Memory B cell (primary cell): ENCODE results near the gene ELAVL4.

Experiments used
- ATAC-seq: fragments of 150-1000 bp; cut with Tn5 transposase; 2 replicates; pipeline ENCODE4 v1.10.0; 2021; ENCODE audit warnings: low read depth, mild to moderate bottlenecking, moderate library complexity
- DNase-seq, 2 donors: peaks; one replicate each; pipeline ENCODE4 v3.0.0; 2022; ENCODE audit warnings: low spot score in 2 of 2
- H3K27ac Mint-ChIP-seq: one replicate; pipeline ENCODE4 v1.8.0; 2022; ENCODE audit warnings: mild to moderate bottlenecking, moderate library complexity, mixed read lengths
- H3K27me3 Mint-ChIP-seq: one replicate; pipeline ENCODE4 v1.8.0; 2022; ENCODE audit warnings: mixed read lengths
- H3K36me3 Mint-ChIP-seq: one replicate; pipeline ENCODE4 v1.8.0; 2022; ENCODE audit warnings: mild to moderate bottlenecking, mixed read lengths
- H3K4me1 Mint-ChIP-seq: one replicate; pipeline ENCODE4 v1.8.0; 2022; ENCODE audit warnings: mixed read lengths
- H3K4me3 Mint-ChIP-seq: one replicate; pipeline ENCODE4 v1.8.0; 2022; ENCODE audit warnings: mild to moderate bottlenecking, moderate library complexity, mixed read lengths
- H3K9me3 Mint-ChIP-seq: one replicate; pipeline ENCODE4 v1.8.0; 2022; ENCODE audit warnings: mixed read lengths

The ELAVL4 gene

DNA sequence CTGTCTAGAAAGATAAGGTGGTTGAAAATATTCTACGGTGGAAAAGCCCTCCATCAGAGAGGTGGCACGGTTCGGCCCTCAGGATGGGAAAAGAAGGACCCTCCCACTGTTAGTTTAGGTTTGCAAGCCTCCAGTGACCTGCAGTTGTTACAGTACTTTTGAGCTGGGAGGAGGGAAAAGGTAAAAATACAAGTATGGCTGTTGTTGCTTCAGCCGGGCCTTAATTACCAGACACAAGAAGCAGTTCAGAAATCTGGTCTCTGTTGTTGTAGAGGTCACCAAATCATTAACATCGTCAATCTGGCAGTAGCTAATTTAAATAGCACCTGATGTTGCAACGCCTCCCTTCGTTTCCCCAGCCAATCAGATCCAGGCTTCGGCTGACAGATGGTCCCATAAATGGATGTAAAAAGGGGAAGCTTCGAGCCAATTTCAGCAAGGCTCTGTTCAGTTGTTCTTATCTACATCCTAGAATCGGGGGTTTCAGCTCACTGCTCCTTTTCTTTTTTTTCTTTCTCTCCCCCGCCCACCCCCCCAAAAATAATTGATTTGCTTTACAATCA, at the start of gene ELAVL4:
ELAVL4 (plus strand) TSS at position 424 of the 563 bp plus-strand sequence. CDS start 270 bp downstream, outside the sequence.
- Mint-ChIP-seq H3K9me3 (no peaks in the 10 kb centered on the region), H3K36me3 (no peaks in the 10 kb centered on the region), H3K4me3 (no peak within 1 kb of the TSS), H3K27ac (no peak within 1 kb of the TSS), H3K4me1 (peaks cover 13% of the 10 kb centered on the region), H3K27me3 (peaks cover 23% of the 10 kb centered on the region)
- ATAC-seq (no peak), DNase-seq (no peak)

DNA sequence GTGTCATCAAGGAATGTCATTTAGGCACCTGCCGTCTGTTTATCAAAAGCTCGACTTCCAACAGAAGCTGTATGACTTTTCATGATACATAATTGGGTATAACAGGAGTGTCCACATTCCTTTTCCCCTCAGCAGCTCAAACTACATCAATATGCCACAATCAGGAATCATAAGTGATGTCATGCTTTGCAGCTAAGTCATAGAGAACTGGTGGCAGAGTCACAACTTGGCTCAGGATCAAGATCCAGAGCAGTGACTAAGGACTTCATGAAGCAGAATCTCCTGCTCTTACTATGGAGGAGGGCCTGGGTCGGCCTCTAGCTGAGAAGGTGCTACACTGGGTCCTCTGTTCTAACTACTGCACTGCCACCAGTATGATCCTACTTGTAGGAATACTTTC, 48.4 kb upstream of the ELAVL4 start:
- no peaks in the 10 kb centered on the region for H3K9me3 Mint-ChIP-seq
- H3K4me1 Mint-ChIP-seq = no peaks in the 10 kb centered on the region
- no peaks in the 10 kb centered on the region for H3K27me3 Mint-ChIP-seq
- H3K27ac Mint-ChIP-seq = no peak overlapping the region
- H3K36me3 Mint-ChIP-seq = no peaks in the 10 kb centered on the region
- ATAC-seq (no peak), DNase-seq (no peak)
- no peak overlapping the region for H3K4me3 Mint-ChIP-seq

DNA sequence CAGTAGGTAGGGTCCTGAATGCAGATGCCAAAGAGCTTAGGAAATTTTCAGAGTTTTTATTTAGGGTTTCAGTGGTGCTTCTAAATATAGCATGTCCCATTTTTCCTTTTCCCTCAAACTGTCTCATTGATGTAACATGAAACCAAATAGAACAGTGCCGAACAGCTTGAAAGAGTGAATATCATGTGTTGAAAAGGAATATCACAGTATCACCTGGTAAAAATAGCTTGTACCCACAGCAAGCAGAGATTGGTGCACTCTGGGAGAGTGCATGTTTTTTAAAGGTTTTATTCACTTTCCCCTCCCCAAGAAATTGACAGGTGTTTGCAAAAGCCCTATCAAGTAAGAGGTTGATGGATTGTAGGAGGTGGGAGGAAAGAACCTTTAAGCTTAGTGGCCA, 41.9 kb upstream of the ELAVL4 start:
- Mint-ChIP-seq H3K4me3 (no peak overlapping the region), H3K4me1 (no peaks in the 10 kb centered on the region), H3K9me3 (no peaks in the 10 kb centered on the region), H3K36me3 (no peaks in the 10 kb centered on the region), H3K27ac (no peak overlapping the region), H3K27me3 (peaks cover 4% of the 10 kb centered on the region)
- ATAC-seq (no peak), DNase-seq (no peak)

DNA sequence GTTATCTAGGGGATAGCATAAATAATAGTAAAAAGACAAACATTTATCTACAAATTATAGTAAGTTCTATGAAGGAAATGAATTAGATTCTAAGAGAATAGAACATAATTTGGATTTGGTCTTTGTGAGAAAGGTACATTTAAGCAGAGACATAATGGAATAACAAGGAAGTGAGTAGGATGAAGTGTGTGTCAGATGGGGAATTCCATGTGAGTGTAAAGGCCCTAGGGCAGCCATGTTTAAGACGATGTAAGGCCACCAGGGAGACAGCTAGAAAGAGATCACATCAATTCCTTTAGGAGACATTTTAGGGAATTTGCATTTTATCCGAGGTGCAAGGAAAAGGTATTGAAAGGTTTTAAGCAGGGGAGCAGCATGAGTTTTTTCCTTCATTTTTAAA, 33.8 kb upstream of the ELAVL4 start:
- Mint-ChIP-seq H3K9me3 (no peaks in the 10 kb centered on the region), H3K36me3 (no peaks in the 10 kb centered on the region), H3K27me3 (peaks cover 4% of the 10 kb centered on the region), H3K4me3 (no peak overlapping the region), H3K27ac (no peak overlapping the region), H3K4me1 (no peaks in the 10 kb centered on the region)
- ATAC-seq = no peak
- DNase-seq = no peak

DNA sequence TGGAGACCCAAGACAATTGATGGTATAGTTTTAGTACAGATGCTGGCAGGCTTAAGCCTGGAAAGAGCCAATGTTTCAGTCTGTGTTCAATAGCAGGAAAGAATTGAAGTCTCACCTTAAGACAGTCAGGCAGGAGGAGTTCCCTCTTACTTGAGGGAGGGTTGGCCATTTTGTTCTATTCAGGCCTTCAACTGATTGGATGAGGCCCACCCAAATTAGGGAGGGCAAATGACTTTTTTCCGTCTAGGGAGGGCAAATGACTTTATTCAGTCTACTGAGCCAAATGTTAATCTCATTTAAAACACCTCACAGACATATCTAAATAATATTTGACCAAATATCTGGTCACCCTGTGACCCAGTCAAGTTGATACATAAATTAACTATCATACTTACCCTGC, 31.4 kb upstream of the ELAVL4 start:
- peaks cover 3% of the 10 kb centered on the region for H3K27me3 Mint-ChIP-seq
- H3K27ac Mint-ChIP-seq = no peak overlapping the region
- H3K36me3 Mint-ChIP-seq = no peaks in the 10 kb centered on the region
- DNase-seq (no peak), ATAC-seq (no peak)
- H3K9me3 Mint-ChIP-seq = no peaks in the 10 kb centered on the region
- no peak overlapping the region for H3K4me3 Mint-ChIP-seq
- H3K4me1 Mint-ChIP-seq = no peaks in the 10 kb centered on the region

DNA sequence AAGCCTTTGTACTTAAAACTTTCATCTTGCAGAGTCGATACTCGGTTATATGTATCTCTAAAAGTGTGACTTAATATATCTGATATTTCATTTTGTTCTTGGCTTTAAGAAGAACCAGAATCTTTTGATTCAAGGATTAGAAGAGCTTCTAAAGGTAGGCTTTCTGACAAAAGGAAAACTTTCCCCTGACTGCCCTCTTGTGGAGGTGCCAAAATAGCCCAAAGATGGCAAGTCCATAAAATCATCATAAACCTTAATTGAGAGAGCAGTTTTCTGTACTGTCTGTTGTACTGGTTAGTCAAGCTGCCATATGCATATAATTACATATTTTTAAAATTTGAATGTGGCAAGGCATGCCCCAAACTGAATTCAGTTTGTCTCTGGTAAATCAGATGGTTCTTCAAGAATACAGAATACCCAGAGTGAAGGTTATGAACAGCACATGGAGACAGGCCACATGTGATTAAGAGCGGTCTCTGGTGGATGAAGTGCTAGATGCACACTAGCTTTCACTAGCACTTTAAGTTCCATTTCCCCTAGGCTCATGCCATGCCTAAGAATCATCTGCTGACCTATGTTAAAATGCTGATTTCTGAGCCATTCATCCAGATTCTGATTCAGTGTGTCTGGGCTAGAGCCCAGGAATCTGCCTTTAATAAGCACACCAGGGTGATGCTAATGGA, 27.7 kb upstream of the ELAVL4 start:
- Mint-ChIP-seq H3K27me3 (peaks cover 6% of the 10 kb centered on the region), H3K4me3 (no peak overlapping the region), H3K4me1 (no peaks in the 10 kb centered on the region), H3K36me3 (no peaks in the 10 kb centered on the region), H3K27ac (no peak overlapping the region), H3K9me3 (peaks cover 2% of the 10 kb centered on the region)
- ATAC-seq (no peak), DNase-seq (no peak)

DNA sequence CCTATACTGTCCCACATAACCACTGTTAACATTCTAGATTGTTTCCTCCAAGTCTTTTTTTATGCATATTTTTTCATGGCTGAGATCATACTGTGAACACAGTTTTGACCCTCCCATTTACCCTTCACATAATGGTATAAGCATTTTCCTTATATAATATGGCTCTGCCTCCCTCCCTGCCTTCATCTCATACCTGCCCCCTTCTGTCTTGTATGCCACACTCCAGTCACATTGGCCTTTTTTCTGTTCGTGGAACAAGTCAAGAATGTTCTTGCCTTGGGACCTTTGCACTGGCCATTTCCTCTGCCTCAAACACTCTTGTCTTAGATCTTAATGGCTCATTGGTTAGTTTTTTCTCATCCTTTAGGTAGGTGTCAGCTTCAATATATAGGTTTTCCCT, 24.3 kb upstream of the ELAVL4 start:
- H3K4me1 Mint-ChIP-seq = no peaks in the 10 kb centered on the region
- peaks cover 3% of the 10 kb centered on the region for H3K27me3 Mint-ChIP-seq
- no peaks in the 10 kb centered on the region for H3K36me3 Mint-ChIP-seq
- H3K4me3 Mint-ChIP-seq = no peak overlapping the region
- peaks cover 2% of the 10 kb centered on the region for H3K9me3 Mint-ChIP-seq
- ATAC-seq = no peak
- no peak overlapping the region for H3K27ac Mint-ChIP-seq
- no peak for DNase-seq

DNA sequence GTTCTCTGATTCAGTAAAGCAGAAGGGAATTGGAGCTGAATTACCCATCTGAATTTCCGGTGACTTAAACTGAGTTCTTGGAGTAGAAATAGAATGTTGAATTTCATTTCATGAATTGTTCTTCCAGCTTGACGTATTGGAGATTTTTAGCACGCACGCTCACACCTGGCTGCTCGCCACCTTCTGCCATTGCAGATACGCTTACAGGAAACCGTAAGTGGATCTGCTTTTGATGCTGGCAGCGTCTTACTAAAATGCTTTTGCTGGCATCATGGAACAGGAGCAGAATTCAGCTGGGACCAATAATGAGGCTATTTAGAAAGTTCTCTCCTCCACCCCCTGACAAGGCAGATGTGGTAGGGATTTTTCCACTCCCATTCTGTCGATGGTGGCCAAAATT, 17.7 kb upstream of the ELAVL4 start:
- Mint-ChIP-seq H3K27me3 (peaks cover 1% of the 10 kb centered on the region), H3K9me3 (no peaks in the 10 kb centered on the region), H3K27ac (no peak overlapping the region), H3K4me3 (no peak overlapping the region), H3K36me3 (no peaks in the 10 kb centered on the region), H3K4me1 (no peaks in the 10 kb centered on the region)
- ATAC-seq (no peak), DNase-seq (no peak)

DNA sequence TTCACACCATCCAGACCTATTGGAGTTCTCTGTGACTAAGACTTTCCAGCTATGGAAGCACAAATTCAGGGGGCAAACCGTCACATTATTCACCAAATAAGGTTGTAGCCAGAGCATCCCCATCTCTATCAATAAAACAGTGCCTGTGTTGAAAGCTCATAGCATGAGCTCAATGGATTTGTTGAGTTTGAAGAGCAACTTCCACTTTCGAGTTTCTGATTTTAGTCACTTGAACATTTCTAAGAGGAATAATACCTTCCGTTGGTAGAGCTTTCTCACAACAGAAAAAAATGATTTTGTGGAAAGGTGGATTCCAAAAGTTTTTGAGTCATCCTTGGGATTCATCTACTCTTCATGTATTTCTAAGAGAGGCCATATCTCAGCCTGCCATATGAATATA, 13.0 kb upstream of the ELAVL4 start:
- Mint-ChIP-seq H3K4me1 (no peaks in the 10 kb centered on the region), H3K4me3 (no peak overlapping the region), H3K27me3 (peaks cover 1% of the 10 kb centered on the region), H3K36me3 (no peaks in the 10 kb centered on the region), H3K9me3 (no peaks in the 10 kb centered on the region), H3K27ac (no peak overlapping the region)
- no peak for ATAC-seq
- no peak for DNase-seq

DNA sequence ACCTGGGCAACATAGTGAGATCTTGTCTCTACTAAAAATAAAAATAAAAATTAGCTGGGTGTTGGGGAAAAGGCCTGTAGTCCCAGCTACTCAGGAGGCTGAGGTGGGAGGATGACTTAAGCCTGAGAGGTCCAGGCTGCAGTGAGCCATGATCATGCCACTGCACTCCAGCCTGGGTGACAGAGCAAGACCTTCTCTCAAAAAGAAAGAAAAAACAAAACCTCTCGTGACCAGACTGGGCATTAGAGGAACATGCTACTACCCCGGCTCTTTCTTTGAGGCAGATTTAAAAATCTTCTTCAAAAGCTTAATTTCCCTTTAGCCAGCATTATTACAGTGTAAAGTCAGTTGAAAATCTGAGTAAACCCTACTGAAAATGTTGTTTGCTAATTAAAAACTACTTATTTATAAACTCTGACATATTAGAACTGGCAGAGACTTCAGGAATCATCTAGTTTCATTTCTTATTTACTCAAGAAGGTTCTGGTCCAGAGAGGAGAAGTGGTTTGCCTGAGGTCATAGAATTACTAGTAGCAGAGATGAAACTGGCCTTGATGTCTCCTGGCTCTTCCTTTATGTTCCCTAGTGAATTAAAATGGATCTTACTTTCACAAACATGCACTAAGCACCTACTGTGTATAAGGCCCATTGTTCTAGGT, 11.6 kb upstream of the ELAVL4 start:
- H3K27me3 Mint-ChIP-seq = no peaks in the 10 kb centered on the region
- H3K4me3 Mint-ChIP-seq = no peak overlapping the region
- H3K36me3 Mint-ChIP-seq = no peaks in the 10 kb centered on the region
- no peak for DNase-seq
- no peaks in the 10 kb centered on the region for H3K4me1 Mint-ChIP-seq
- H3K9me3 Mint-ChIP-seq = no peaks in the 10 kb centered on the region
- no peak overlapping the region for H3K27ac Mint-ChIP-seq
- no peak for ATAC-seq

DNA sequence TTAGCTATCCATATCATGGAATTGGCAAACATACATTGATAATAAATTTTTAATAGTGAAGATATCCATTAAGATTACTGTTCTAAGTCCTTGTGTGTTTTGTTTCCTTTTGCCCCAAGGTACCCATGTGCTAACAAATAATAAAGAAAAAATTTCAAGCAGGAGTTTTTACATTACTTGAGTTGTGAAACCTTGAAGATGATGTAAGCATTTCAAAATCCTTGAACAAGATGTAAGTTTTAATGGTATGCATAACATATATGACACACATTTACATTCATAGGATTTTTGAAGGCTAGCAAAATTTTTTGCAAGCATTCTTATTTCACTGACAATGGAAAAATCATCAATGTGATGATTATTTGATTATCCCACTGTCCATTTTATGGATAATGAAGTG, 10.9 kb upstream of the ELAVL4 start:
- Mint-ChIP-seq H3K36me3 (no peaks in the 10 kb centered on the region), H3K4me1 (no peaks in the 10 kb centered on the region), H3K9me3 (no peaks in the 10 kb centered on the region), H3K27ac (no peak overlapping the region), H3K4me3 (no peak overlapping the region), H3K27me3 (no peaks in the 10 kb centered on the region)
- ATAC-seq (no peak), DNase-seq (no peak)

DNA sequence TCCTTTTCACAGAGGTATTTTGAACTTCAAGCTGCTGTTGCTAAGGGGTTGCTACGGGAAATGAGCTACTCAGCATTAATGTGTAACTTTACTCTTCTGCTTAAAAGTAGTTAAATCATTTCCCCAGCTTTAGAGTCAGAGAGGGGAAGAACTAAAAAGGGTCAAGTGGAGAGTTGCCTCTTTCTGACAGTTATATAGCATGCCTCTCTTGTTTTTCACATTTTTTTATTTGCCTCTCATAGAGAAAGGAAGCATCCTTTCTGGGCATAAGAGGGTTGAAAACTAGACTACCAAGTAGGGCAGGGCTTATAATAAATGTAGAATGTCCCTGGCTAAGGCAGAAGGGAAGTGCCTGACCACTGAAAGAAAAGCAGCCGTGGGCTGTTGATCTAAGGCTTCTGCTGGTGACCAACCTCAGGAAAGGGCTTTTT, 10.1 kb upstream of the ELAVL4 start:
- ATAC-seq = no peak

DNA sequence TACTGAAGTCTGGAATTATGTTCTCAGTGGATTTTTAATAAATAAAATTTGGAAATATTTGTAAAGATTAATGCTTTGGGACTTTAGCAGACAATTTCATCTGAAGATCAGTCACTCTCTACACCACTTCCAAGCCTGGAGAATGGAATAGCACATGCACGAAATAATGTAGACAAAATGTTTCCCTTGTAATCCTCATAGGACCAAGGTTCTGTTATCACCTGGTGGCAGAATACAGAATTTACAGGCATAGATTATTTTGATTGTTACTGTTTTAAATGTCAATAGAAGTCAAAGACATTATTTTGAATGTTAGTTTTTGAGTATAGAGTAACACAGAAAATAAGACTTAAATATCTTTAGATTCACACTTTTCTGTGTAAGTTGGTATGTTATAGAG, 9.1 kb upstream of the ELAVL4 start:
- no peak for ATAC-seq

More for the DNA sequence above, 10.1 kb upstream of the ELAVL4 start:
- Mint-ChIP-seq H3K4me3 (no peak overlapping the region), H3K36me3 (no peaks in the 10 kb centered on the region), H3K4me1 (no peaks in the 10 kb centered on the region), H3K27me3 (no peaks in the 10 kb centered on the region), H3K9me3 (no peaks in the 10 kb centered on the region), H3K27ac (no peak overlapping the region)
- DNase-seq = no peak

DNA sequence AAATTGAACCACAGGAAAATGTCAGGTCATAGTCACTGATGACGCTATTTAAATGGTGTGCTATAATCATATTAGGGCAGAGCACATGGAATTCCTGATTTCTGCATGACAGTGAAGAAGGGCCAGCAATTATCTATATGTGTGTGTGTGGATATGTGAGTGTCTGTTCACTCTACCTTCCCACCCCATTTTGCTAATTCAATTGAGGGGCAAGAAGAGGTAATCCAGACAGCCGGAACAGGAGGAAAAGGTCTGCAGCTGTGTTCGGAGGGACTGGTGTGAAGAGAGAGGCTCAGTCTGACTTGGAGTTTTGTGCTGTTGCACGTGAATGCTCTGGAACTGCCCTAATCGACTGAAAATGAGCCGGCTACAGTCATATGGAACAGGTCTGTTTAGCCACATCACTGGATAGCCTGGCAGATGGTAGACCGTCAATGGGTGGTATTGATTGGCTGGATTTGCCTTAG, 5.1 kb upstream of the ELAVL4 start:
- Mint-ChIP-seq H3K4me3 (no peak overlapping the region), H3K9me3 (no peaks in the 10 kb centered on the region), H3K36me3 (no peaks in the 10 kb centered on the region), H3K27me3 (peaks cover 1% of the 10 kb centered on the region), H3K27ac (no peak overlapping the region), H3K4me1 (no peaks in the 10 kb centered on the region)
- no peak for DNase-seq
- ATAC-seq = no peak

More for the DNA sequence above, 9.1 kb upstream of the ELAVL4 start:
- no peak for DNase-seq
- H3K36me3 Mint-ChIP-seq = no peaks in the 10 kb centered on the region
- no peak overlapping the region for H3K27ac Mint-ChIP-seq
- H3K27me3 Mint-ChIP-seq = no peaks in the 10 kb centered on the region
- no peaks in the 10 kb centered on the region for H3K4me1 Mint-ChIP-seq
- H3K4me3 Mint-ChIP-seq = no peak overlapping the region
- H3K9me3 Mint-ChIP-seq = no peaks in the 10 kb centered on the region
